IPS-NIHi7 (cell line): Measurements from ENCODE around the gene NDUFS6.

Experiments
- DNase-seq: peaks from one replicate; pipeline ENCODE4 v3.0.0; 2012; ENCODE audit warnings: mixed read lengths; ENCODE audit errors: extremely low spot score

Gene NDUFS6

DNA sequence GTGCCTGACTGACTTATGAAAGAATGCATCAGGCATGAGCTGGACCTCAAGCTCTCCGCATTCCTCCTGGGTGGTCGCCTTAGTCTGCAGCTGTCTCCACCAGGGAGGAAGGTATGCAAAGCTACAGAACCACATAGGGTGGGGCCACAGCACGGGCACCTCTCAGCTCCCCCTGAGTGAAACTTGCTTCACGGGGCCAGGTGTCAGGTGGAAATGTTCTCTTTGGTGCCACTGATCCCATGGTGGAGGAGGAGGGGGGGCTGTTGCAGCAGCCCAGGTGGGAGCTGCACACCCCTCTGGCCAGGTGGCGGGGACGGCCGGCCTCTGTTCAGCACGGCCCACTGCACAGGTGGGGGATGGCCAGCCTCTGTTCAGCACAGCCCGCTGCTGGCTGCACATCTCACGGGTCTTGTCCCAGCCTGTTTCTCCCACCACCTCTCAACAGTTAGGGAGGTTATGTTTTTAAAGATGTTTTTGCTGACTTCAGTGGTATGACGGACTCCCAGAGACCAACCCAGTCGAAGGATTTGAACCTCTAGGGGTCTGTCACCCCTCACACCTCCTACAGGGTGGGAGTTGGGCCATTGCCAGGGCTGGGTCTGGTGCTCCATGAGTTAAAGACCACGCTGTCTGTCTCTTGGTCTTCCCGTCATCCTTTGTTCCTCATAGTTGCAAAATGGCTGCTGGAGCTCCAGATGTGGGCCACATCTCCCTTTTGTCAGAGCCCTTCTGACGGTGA is 35.9 kb upstream of the NDUFS6 start:
- DNase-seq, result no peak

- DNase-seq, result no peak
Measured at GRCh38 chr5:1765880-1766235, 35.3 kb upstream of the NDUFS6 start.

DNA sequence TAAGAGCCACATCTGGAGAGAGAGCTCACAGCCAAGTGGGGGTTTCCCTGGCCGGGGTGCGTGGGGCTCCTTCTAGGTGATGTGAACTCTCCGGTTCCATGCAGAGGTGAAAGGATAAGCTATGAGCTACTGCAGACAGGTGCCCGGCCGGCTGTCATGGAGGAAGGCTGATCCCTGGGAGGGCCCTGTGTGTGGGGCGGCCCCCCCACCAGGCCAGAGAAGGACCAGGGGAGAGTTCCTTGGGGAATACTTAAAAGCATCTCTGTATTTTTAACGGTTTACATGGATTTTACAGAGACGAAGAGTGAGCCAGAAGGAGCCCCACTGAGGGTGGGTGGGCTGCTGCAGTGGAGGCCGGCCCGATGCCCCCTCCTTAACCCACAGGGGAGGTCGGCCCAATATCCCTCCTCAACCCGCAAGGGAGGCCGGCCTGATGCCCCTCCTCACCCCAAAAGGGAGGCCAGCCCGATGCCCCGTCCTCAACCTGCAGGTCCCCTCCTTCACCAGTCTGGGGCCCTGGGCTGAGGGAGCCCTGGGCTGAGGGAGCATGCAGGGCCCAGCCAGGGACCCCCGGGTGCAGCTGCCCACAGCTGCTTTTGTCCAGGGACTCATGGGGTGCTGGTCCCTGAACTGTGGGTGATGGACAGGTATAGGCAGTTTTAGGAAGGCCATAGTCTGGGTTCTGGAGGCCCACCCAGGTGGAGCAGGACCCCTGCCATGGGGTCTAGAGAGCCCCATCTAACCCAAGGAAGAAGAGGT is 33.5 kb upstream of the NDUFS6 start:
- no peak for DNase-seq

DNA sequence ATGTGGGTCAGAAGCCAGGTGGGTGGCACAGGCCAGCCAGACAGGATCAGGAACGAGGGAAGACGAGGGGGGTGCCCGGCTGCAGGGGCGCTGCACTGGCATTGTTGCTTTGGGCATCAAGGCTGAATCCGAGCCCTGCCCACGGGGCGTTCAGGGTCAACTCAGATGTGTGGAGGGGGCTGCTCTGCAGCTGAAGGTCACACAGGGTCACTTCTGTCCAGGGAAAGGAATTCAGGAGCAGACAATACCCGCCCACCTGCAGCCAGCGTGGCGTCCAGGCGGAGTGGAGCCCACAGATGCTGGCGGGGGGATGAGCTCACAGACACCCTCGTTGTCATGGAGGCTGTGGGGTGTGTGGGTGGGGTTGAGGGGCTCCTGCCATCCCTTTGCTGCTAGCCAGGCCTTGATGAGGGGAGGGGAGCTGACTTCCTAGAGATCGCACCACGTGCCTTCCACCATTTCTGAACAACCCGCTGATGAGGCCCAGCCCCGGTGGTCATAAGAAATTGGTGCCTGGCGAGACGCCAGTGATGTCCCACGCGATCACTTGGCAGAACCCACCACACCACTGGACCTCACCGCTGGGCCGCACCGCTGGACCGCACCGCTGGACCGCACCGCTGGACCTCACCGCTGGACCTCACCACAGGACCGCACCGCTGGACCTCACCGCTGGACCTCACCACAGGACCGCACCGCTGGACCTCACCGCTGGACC is 32.8 kb upstream of the NDUFS6 start:
- no peak for DNase-seq

- DNase-seq, result no peak
Measured at GRCh38 chr5:1769017-1769640, 32.1 kb upstream of the NDUFS6 start.

DNA sequence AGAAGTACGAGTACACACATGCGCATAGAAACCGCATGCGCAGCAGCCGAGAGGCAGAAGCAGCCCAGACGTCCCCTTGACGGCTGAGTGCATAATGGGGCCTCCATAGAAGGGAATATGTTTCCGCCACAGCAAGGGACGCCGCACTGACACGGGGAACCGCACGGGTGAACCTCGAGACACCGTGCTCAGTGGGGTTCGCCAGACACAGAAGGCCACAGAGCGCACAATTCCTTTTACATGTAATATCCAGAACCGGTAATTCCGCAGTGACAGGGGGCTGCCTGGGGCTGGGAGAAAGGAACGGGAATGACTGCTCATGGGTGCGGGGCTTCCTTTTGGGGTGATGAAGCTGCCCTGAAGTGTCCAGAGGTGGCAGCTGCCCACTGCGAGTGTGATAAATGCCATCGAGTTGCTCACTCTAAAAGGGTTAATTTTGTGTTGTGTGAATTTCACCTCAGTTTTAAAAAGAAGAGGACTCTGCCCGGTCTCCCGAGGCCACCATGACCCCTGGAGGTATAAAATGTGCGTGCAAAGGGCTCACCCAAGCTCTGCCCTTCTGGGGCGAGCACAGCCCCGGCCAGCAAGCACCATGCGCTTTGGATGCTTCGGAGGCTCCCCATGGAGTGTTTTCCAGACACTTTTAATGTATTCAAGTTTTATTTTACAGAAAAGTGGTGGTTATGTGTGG is 31.3 kb upstream of the NDUFS6 start:
- no peak for DNase-seq

GRCh38 chr5:1770443-1770802 is 30.8 kb upstream of the NDUFS6 start:
- DNase-seq, result no peak

- DNase-seq, result no peak
Measured at GRCh38 chr5:1771149-1772065, 29.8 kb upstream of the NDUFS6 start.

DNA sequence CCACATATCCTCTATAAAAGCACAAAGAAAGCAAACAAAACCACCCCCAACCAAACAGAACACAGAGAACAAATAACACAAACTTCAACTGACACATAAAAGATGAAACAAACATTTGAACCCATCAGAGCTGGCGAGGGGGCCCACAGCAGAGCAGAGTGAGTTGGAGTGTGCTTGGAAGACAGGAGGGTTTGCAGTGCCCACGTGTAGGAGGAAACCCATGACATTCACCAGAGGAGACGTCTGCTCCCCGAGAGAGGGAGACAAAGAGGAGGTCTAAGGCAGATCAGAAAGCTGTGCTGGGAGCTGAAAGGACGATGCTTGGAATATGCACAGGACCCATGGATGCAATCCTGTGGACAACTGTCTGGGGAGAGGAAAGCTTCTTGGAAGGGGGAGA is 28.6 kb upstream of the NDUFS6 start:
- no peak for DNase-seq

DNA sequence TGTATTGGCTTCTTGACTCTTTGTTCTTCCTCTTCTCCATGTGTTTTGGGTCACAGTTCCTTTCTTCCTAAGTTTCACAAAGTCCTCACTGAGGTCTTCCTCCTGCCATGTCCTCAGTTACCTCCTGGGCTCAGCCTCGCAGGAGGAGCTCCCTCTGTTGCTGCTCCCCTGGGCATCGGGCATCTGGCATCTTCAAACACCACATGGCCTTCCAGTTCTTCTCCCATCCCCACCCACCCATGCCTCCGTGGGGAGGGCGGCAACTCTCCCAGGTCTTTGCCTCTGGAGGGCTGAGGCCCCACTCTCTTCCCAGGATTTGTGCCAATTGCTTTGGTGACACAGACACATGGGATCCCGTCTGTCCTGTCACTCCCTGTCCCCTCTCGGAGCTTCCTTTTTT is 24.4 kb upstream of the NDUFS6 start:
- no peak for DNase-seq

DNA sequence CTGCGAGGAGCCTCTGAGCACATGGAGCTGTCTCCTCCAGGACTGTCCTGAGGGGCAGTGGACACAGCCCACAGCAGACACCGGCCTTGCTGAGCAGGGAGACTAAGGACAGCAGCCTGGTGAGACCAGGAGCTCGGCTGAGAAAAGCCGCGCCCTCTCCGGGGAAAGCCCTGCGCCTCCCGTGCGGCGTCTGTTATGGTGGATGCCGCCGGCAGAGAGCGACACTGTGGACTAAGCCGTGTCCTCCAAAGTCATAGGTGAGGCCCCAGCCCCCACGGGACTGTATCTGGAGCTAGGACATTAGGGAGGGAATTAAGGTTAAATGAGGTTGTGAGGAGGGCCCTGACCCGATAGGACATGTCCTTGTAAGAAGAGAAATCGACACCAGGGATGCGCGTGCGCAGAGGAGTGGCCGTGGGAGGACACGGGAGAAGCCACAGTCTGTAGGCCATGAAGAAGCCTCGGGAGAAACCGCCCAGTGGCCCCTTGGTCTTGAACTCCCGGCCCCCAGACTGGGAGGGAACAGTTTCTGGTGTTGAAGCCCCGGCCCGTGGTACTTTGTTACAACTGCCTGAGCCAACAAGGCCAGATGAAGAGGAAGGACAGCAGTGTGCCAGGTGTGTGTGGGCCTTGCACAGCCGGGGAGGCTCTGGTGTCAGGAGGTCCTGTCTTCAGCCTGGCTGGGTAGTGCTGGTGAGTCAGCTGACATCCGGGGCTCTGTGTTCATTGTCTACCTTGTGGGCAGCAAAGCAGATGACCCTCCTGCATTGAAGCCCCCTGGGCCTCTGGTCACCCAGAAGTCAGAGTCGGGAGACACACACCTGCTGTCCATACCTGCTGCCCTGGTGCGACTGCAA is 23.7 kb upstream of the NDUFS6 start:
- DNase-seq, result no peak

- no peak for DNase-seq
Measured at GRCh38 chr5:1778138-1779020, 22.8 kb upstream of the NDUFS6 start.

DNA sequence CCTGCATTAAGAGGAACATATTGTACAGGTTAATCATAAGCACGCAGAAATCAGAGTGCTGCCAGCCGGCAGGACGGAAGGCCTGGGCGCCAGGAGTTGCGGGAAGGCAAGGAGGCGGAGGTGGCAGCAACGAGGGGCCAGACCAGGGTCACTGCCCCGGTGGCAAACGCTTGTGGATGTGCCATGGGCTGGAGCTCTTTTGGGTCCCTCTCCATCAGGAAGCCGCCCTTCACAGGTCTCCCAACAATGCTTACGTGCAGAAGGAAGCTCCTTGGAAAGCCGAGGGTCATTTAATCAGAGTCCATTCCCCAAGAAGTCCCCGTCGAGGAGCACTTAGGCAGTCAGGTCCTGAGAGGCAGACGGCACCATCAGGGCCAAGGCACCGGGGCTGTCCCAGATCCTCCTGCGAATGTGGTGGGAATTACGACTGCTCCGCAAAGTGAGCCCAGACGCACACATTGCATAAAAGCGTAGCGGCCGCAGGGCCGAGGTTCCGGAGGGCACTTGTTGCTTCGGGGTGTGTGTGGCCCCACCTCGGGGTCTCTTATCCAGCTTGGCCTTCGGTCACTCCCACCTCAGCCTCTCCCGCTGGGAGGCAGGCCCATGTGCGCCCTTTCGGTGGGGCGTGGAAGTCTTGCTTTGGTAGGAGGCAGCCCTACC is 22.1 kb upstream of the NDUFS6 start:
- DNase-seq, result no peak

DNA sequence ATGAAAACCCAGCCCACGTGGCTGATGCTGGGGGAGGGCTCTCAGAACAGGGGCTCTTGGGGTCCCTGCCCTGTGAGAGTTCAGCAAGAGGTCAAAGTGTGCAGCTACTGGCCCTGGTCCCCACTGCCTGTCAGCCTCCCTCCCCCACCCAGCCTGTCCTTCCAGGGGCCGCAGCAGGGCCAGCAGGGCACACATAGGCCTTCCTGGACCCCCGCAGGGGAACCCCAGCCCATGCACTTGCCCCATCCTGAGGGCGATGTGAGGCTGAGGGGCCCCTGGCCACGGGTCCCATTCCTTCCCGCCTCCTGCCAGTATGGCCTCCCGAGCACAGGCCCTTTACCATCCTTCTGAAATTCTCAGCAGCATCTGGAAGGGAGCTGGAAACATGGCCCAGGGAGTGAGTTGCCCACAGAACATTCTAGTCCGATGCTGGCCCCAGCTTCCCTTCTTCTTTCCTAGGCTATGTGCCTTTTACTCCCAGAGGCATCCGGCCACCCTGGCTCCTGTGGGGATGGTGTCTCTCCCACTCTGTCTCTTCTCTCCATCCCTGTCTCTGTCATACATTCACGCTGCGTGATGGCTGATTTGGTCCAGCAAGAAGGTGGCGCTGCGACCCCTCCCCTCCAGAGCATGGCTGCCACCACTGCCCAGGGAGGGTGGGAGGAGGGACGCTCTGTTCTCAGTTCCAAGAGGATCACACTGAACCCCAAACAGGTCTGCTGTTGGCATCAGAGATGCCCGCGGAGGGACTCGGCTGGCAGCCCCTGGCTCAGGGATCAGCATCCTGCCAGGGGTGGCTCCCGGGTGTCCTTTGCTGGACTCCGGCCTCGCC is 21.2 kb upstream of the NDUFS6 start:
- DNase-seq, result no peak

GRCh38 chr5:1780614-1780930 is 20.6 kb upstream of the NDUFS6 start:
- DNase-seq, result no peak

GRCh38 chr5:1781107-1781506 is 20.1 kb upstream of the NDUFS6 start:
- no peak for DNase-seq

DNA sequence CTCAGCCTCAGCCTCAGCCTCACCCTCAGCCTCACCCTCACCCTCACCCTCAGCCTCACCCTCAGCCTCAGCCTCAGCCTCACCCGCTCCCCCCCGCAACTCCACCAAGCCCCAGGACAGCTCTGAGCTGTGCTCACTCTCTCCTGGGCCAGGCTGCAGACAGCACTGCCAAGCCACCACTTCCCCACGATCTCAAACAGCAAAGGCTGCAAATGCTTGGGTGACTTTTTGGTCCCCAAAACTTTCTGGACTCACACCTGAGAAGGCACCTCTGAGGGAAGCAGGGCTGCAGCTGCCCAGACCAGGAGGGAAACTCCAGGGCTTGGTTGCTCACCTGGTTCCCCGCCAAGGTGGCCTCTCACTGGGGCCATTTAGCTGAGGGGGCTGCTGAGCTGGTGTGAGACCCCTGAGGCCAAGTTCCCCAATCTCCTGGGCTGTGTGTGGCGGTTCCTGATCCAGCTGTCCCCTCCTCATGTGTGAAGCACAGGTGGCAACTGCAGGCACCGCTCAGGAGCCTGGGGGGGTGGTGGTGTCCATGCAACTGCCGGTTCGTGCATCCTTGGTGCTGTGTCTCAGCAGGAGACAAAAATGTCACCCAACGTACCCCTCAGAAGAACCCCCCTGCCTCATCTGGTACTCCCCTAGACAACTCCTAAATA is 19.4 kb upstream of the NDUFS6 start:
- no peak for DNase-seq
